Fibroblast of lung (primary cell): ENCODE measurements around the gene KLK15. TPM values are rescaled to one million over a fixed set of nuclear protein-coding genes. Genes with fewer than 3 reads are reported as not detected.

Source experiments
- DNase-seq, 2 donors: peaks; one replicate each; pipeline versions ENCODE4 v3.0.0 to v3.0.0-alpha.2; 2010; ENCODE audit warnings: low read depth in 2 of 2
- H2AFZ ChIP-seq: 2 replicates; pipeline ENCODE4 v1.5.1; 2012; ENCODE audit warnings: low read length, control low read depth, inconsistent platforms
- H3K27ac ChIP-seq: 2 replicates; pipeline ENCODE4 v1.5.1; 2011; ENCODE audit warnings: low read length, control low read depth; ENCODE audit not compliant: insufficient read depth
- H3K27me3 ChIP-seq: 2 replicates; pipeline ENCODE4 v1.5.1; 2011; ENCODE audit warnings: mild to moderate bottlenecking, low read length; ENCODE audit not compliant: control insufficient read depth, insufficient read depth
- H3K36me3 ChIP-seq: 2 replicates; pipeline ENCODE4 v1.5.1; 2011; ENCODE audit warnings: low read length; ENCODE audit not compliant: control insufficient read depth, insufficient read depth
- H3K4me1 ChIP-seq: 2 replicates; pipeline ENCODE4 v1.5.1; 2011; ENCODE audit warnings: low read length; ENCODE audit not compliant: control insufficient read depth, insufficient read depth; ENCODE audit errors: extremely low read depth
- H3K4me2 ChIP-seq: 2 replicates; pipeline ENCODE4 v1.5.1; 2011; ENCODE audit warnings: low read length, control low read depth; ENCODE audit not compliant: insufficient read depth; ENCODE audit errors: extremely low read depth
- H3K4me3 ChIP-seq, 4 experiments: fragments of 200-600 bp in 1 of 4; sonication (generic) in 1 of 4; replicated peaks in 1 of 4; 2 replicates each; pipeline ENCODE4 v1.5.1; 2011 to 2016; ENCODE audit warnings: low read length in 4 of 4, low read depth in 3 of 4, mild to moderate bottlenecking in 3 of 4, control low read depth in 2 of 4, inconsistent platforms in 1 of 4, mixed read lengths in 1 of 4; ENCODE audit not compliant: insufficient read depth in 1 of 4; ENCODE audit errors: control extremely low read depth in 1 of 4
- H3K79me2 ChIP-seq: 2 replicates; pipeline ENCODE4 v1.5.1; 2012; ENCODE audit warnings: mild to moderate bottlenecking, low read length, inconsistent platforms; ENCODE audit not compliant: control insufficient read depth, insufficient read depth
- H3K9ac ChIP-seq: 2 replicates; pipeline ENCODE4 v1.5.1; 2011; ENCODE audit warnings: mild to moderate bottlenecking, low read length, control low read depth; ENCODE audit not compliant: insufficient read depth
- H3K9me3 ChIP-seq: 2 replicates; pipeline ENCODE4 v1.5.1; 2012; ENCODE audit warnings: low read depth, low read length; ENCODE audit not compliant: control insufficient read depth, insufficient read depth
- H4K20me1 ChIP-seq: 2 replicates; pipeline ENCODE4 v1.5.1; 2011; ENCODE audit warnings: low read length; ENCODE audit not compliant: control insufficient read depth, insufficient read depth; ENCODE audit errors: extremely low read depth
- CTCF ChIP-seq, 2 donors: IDR thresholded peaks in 1 of 2; conservative IDR thresholded peaks in 1 of 2; 1 replicate in 1 of 2; 2 replicates in 1 of 2; pipeline ENCODE4 v1.5.1; 2011 to 2012; ENCODE audit warnings: low read length in 2 of 2, control low read depth in 1 of 2, inconsistent platforms in 1 of 2, low read depth in 1 of 2, mild to moderate bottlenecking in 1 of 2
- EZH2 ChIP-seq: IDR thresholded peaks from 2 replicates; pipeline ENCODE4 v1.5.1; 2012; ENCODE audit warnings: low read length, control low read depth, mild to moderate bottlenecking; ENCODE audit errors: missing control alignments
- polyA plus RNA-seq, 2 donors: library from polyadenylated mRNA; depleted of rRNA in 1 of 2; stranded (reverse) in 1 of 2; unstranded in 1 of 2; fragments of >200 nt; gene quantifications; 2 replicates each; pipeline ENCODE4 v1.2.1, GENCODE V29; 2011 to 2012; ENCODE audit warnings: missing spikeins in 1 of 2
- total RNA-seq: library from RNA; depleted of rRNA; stranded (reverse); fragments of >200 nt; gene quantifications from 2 replicates; pipeline ENCODE4 v1.2.1, GENCODE V29; 2014

KLK15 gene
- total and polyA plus RNA-seq, 2 donors (not counting 1 experiment from before 2014, with no cell fraction given) = not detected

- H3K4me2 ChIP-seq = no peak overlapping the region
- no peak for DNase-seq
- H3K9ac ChIP-seq = no peak overlapping the region
- H3K9me3 ChIP-seq = no peaks in the 10 kb centered on the region
- H4K20me1 ChIP-seq = no peaks in the 10 kb centered on the region
- no peaks in the 10 kb centered on the region for H3K36me3 ChIP-seq
- H2AFZ ChIP-seq = no peak overlapping the region
- no peaks in the 10 kb centered on the region for H3K79me2 ChIP-seq
- H3K27me3 ChIP-seq = no peaks in the 10 kb centered on the region
- no peak overlapping the region for H3K4me3 ChIP-seq
- TF ChIP-seq CTCF (conservative IDR thresholded peaks at IDR 0.05 in 1 of 2, IDR thresholded peaks at IDR 0.05 in 1 of 2; ENCODE audit: low read depth in 1 of 2, low read length in 2 of 2) = no peak
- TF ChIP-seq EZH2 = no peak
- no peak overlapping the region for H3K27ac ChIP-seq
- H3K4me1 ChIP-seq = no peaks in the 10 kb centered on the region
These were observed 6.6 kb upstream of the KLK15 start for GRCh38 chr19:50839712-50840655.

GRCh38 chr19:50838239-50838638 lies 4.9 kb upstream of the KLK15 start:
- no peak overlapping the region for H3K4me3 ChIP-seq
- TF ChIP-seq CTCF (conservative IDR thresholded peaks at IDR 0.05 in 1 of 2, IDR thresholded peaks at IDR 0.05 in 1 of 2; ENCODE audit: low read depth in 1 of 2, low read length in 2 of 2) (no peak), EZH2 (no peak)
- no peaks in the 10 kb centered on the region for H4K20me1 ChIP-seq
- no peaks in the 10 kb centered on the region for H3K9me3 ChIP-seq
- H3K27ac ChIP-seq = no peak overlapping the region
- no peak for DNase-seq
- H3K36me3 ChIP-seq = no peaks in the 10 kb centered on the region
- H3K4me1 ChIP-seq = no peaks in the 10 kb centered on the region
- H2AFZ ChIP-seq = no peak overlapping the region
- H3K79me2 ChIP-seq = no peaks in the 10 kb centered on the region
- H3K4me2 ChIP-seq = no peak overlapping the region
- no peaks in the 10 kb centered on the region for H3K27me3 ChIP-seq
- no peak overlapping the region for H3K9ac ChIP-seq

- H3K36me3 ChIP-seq = no peaks in the 10 kb centered on the region
- H2AFZ ChIP-seq = no peak overlapping the region
- no peaks in the 10 kb centered on the region for H3K27me3 ChIP-seq
- no peak overlapping the region for H3K4me3 ChIP-seq
- H3K4me2 ChIP-seq = no peak overlapping the region
- DNase-seq = no peak
- H3K27ac ChIP-seq = no peak overlapping the region
- H4K20me1 ChIP-seq = no peaks in the 10 kb centered on the region
- no peaks in the 10 kb centered on the region for H3K4me1 ChIP-seq
- H3K79me2 ChIP-seq = no peaks in the 10 kb centered on the region
- H3K9me3 ChIP-seq = no peaks in the 10 kb centered on the region
- no peak for TF ChIP-seq CTCF (conservative IDR thresholded peaks at IDR 0.05 in 1 of 2, IDR thresholded peaks at IDR 0.05 in 1 of 2; ENCODE audit: low read depth in 1 of 2, low read length in 2 of 2)
- H3K9ac ChIP-seq = no peak overlapping the region
These were observed 3.9 kb upstream of the KLK15 start for GRCh38 chr19:50837300-50837699.
